SH-SY5Y (cell line): Measurements from ENCODE around the gene TCF12.

Source experiments
- GATA2 ChIP-seq: IDR thresholded peaks from 2 replicates; pipeline ENCODE4 v1.6.1; 2011; ENCODE audit warnings: mild to moderate bottlenecking, low read depth, low read length
- GATA3 ChIP-seq: IDR thresholded peaks from 2 replicates; pipeline ENCODE4 v1.6.1; 2011; ENCODE audit warnings: low read depth, mild to moderate bottlenecking, low read length, moderate library complexity

DNA sequence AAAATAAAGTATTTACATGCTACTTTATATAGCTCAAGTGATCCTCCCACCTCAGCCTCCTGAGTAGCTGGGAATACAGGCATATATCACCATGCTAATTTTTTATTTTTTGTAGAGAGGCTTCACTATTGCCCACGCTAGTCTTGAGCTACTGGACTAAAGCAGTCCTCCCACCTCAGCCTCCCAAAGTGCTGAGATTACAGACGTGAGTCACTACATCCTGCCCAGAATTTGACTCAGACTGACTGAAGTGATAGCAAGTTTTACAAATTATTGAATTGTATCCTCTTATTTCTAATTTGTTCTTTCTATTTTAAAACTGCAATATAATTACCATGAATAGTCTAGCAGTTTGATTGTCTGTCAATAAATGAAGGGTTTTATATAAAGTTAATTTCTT lies 247.5 kb downstream of the TCF12 start:
- TF ChIP-seq GATA3 (no peak), GATA2 (no peak)
